Suprapubic skin (tissue), 4 donors: ENCODE measurements around the gene KIAA1671.

Experiments
- CTCF ChIP-seq, 2 donors: fragments of 200-600 bp in 1 of 2; fragments of 450-650 bp in 1 of 2; sonication (generic) in 1 of 2; IDR thresholded peaks; one replicate each; pipeline ENCODE4 v1.5.1; 2016 to 2019; ENCODE audit warnings: antibody characterized with exemption in 2 of 2, mild to moderate bottlenecking in 1 of 2, moderate library complexity in 1 of 2
- EP300 ChIP-seq: sonication (generic); formaldehyde crosslinking; IDR thresholded peaks from one replicate; pipeline ENCODE4 v1.6.1; 2017; ENCODE audit warnings: antibody characterized with exemption
- POLR2A ChIP-seq, 2 donors: fragments of 450-650 bp; IDR thresholded peaks; one replicate each; pipeline ENCODE4 v1.6.1; 2017; ENCODE audit warnings: antibody characterized with exemption in 2 of 2, mild to moderate bottlenecking in 2 of 2, moderate library complexity in 2 of 2
- POLR2AphosphoS5 ChIP-seq, 3 donors: sonication (generic); formaldehyde crosslinking; IDR thresholded peaks; one replicate each; pipeline ENCODE4 v1.6.1; 2017; ENCODE audit warnings: antibody characterized with exemption in 3 of 3

- no peak for TF ChIP-seq POLR2A (IDR thresholded peaks at IDR 0.05)
- no peak for TF ChIP-seq CTCF (IDR thresholded peaks at IDR 0.05)
- no peak for TF ChIP-seq POLR2AphosphoS5 (IDR thresholded peaks at IDR 0.05)
- no peak for TF ChIP-seq EP300
Measured at GRCh38 chr22:25099202-25099601, 146.7 kb downstream of the KIAA1671 start.
